HG02759 (cell line): ENCODE results near the gene VPS13C.

Experiments used
- ATAC-seq: cut with Tn5 transposase; IDR thresholded peaks from one replicate; pipeline ENCODE4 v1.9.1; 2021; ENCODE audit warnings: mild to moderate bottlenecking, moderate library complexity; ENCODE audit not compliant: unreplicated experiment

VPS13C gene

GRCh38 chr15:61951949-61952348, 108.3 kb downstream of the VPS13C start:
- ATAC-seq = no peak

GRCh38 chr15:61946778-61947177, 113.5 kb downstream of the VPS13C start:
- ATAC-seq = no peak

GRCh38 chr15:61943992-61944391, 116.3 kb downstream of the VPS13C start:
- no peak for ATAC-seq

- no peak for ATAC-seq
Measured at GRCh38 chr15:61938249-61938648, 122.0 kb downstream of the VPS13C start.

GRCh38 chr15:61936528-61937195, 123.6 kb downstream of the VPS13C start:
- no peak for ATAC-seq

GRCh38 chr15:61935493-61935892, 124.8 kb downstream of the VPS13C start:
- no peak for ATAC-seq

- ATAC-seq = no peak
Measured at GRCh38 chr15:61929452-61929851, 130.8 kb downstream of the VPS13C start.

- no peak for ATAC-seq
Measured at GRCh38 chr15:61923173-61923572, 137.1 kb downstream of the VPS13C start.

GRCh38 chr15:61921093-61921492, 139.2 kb downstream of the VPS13C start:
- ATAC-seq = no peak

GRCh38 chr15:61917457-61917856, 142.8 kb downstream of the VPS13C start:
- no peak for ATAC-seq

GRCh38 chr15:61916104-61916503, 144.1 kb downstream of the VPS13C start:
- no peak for ATAC-seq

- ATAC-seq = no peak
Measured at GRCh38 chr15:61915640-61916039, 144.6 kb downstream of the VPS13C start.

GRCh38 chr15:61910839-61911369, 149.3 kb downstream of the VPS13C start:
- ATAC-seq = no peak

GRCh38 chr15:61908241-61908640, 152.0 kb downstream of the VPS13C start:
- no peak for ATAC-seq

GRCh38 chr15:61907753-61908086, 152.5 kb downstream of the VPS13C start:
- no peak for ATAC-seq

- ATAC-seq = no peak
Measured at GRCh38 chr15:61906961-61907752, 153.1 kb downstream of the VPS13C start.

- ATAC-seq = no peak
Measured at GRCh38 chr15:61893146-61893545, 167.1 kb downstream of the VPS13C start.

GRCh38 chr15:61892140-61892539, 168.1 kb downstream of the VPS13C start:
- ATAC-seq = no peak

GRCh38 chr15:61890106-61890505, 170.1 kb downstream of the VPS13C start:
- ATAC-seq = no peak

- no peak for ATAC-seq
Measured at GRCh38 chr15:61889706-61890105, 170.5 kb downstream of the VPS13C start.

GRCh38 chr15:61888074-61888780, 172.0 kb downstream of the VPS13C start:
- no peak for ATAC-seq

- ATAC-seq = no peak
Measured at GRCh38 chr15:61880084-61880483, 180.2 kb downstream of the VPS13C start.
